CD4-positive, alpha-beta T cell treated with Interleukin-21 for 1 hour (primary cell): ENCODE results near the gene OLA1.

Source experiments
- DNase-seq: peaks from one replicate; pipeline ENCODE4 v3.0.0-alpha.2; 2020

Gene OLA1

GRCh38 chr2:174112073-174112472, 136.3 kb downstream of the OLA1 start:
- DNase-seq: no peak

GRCh38 chr2:174108579-174108978, 139.8 kb downstream of the OLA1 start:
- no peak for DNase-seq

GRCh38 chr2:174106736-174107135, 141.6 kb downstream of the OLA1 start:
- no peak for DNase-seq

GRCh38 chr2:174094542-174094941, 153.8 kb downstream of the OLA1 start:
- DNase-seq: no peak

GRCh38 chr2:174090476-174090875, 157.9 kb downstream of the OLA1 start:
- DNase-seq: no peak

GRCh38 chr2:174088706-174089460, 159.4 kb downstream of the OLA1 start:
- no peak for DNase-seq

- no peak for DNase-seq
Observed at GRCh38 chr2:174086708-174087107, 161.6 kb downstream of the OLA1 start.

- DNase-seq: no peak
Observed at GRCh38 chr2:174085781-174086180, 162.6 kb downstream of the OLA1 start.

- no peak for DNase-seq
Observed at GRCh38 chr2:174083843-174084458, 164.4 kb downstream of the OLA1 start.

- DNase-seq: no peak
Observed at GRCh38 chr2:174080672-174081121, 167.6 kb downstream of the OLA1 start.

GRCh38 chr2:174078275-174078674, 170.1 kb downstream of the OLA1 start:
- peak; percentile 1 for DNase-seq

- no peak for DNase-seq
Observed at GRCh38 chr2:174076975-174077374, 171.4 kb downstream of the OLA1 start.

GRCh38 chr2:174076040-174076439, 172.3 kb downstream of the OLA1 start:
- DNase-seq: no peak

- no peak for DNase-seq
Observed at GRCh38 chr2:174074831-174075230, 173.5 kb downstream of the OLA1 start.

GRCh38 chr2:174072857-174073256, 175.5 kb downstream of the OLA1 start:
- DNase-seq: no peak

GRCh38 chr2:174072069-174072468, 176.3 kb downstream of the OLA1 start:
- DNase-seq: no peak

- no peak for DNase-seq
Observed at GRCh38 chr2:174071321-174071720, 177.0 kb downstream of the OLA1 start.

GRCh38 chr2:174070281-174070680, 178.1 kb downstream of the OLA1 start:
- no peak for DNase-seq

GRCh38 chr2:174067815-174068214, 180.5 kb downstream of the OLA1 start:
- DNase-seq: no peak

- no peak for DNase-seq
Observed at GRCh38 chr2:174066871-174067270, 181.5 kb downstream of the OLA1 start.

- no peak for DNase-seq
Observed at GRCh38 chr2:174063492-174064092, 184.7 kb downstream of the OLA1 start.

- DNase-seq: no peak
Observed at GRCh38 chr2:174062934-174063333, 185.4 kb downstream of the OLA1 start.

GRCh38 chr2:174059884-174060244, 188.5 kb downstream of the OLA1 start:
- no peak for DNase-seq

- peak; percentile 25 for DNase-seq
Observed at GRCh38 chr2:174059178-174059883, 189.0 kb downstream of the OLA1 start.
